Progenitor cell of endocrine pancreas (in vitro differentiated cells): ENCODE results near the gene SLC25A47. TPM values are rescaled to one million over a fixed set of nuclear protein-coding genes. Genes with fewer than 3 reads are reported as not detected.
"Not testable (repeated sequence)": the region's sequence is repeated elsewhere in the genome, so short reads cannot be mapped to it uniquely, and the experiment has no call there.

ENCODE experiments used
- DNase-seq: peaks from one replicate; pipeline ENCODE4 v3.0.0; 2021; ENCODE audit warnings: low spot score; ENCODE audit not compliant: unreplicated experiment
- H3K27ac Mint-ChIP-seq: 2 replicates; pipeline ENCODE4 v1.8.0; 2021; ENCODE audit warnings: mild to moderate bottlenecking, moderate library complexity, mixed read lengths
- H3K27me3 Mint-ChIP-seq: 2 replicates; pipeline ENCODE4 v1.8.0; 2021; ENCODE audit warnings: mixed read lengths
- H3K36me3 Mint-ChIP-seq: 2 replicates; pipeline ENCODE4 v1.8.0; 2022; ENCODE audit warnings: mixed read lengths; ENCODE audit not compliant: insufficient read depth
- H3K4me1 Mint-ChIP-seq: 2 replicates; pipeline ENCODE4 v1.8.0; 2021; ENCODE audit warnings: low read depth, mixed read lengths
- H3K4me3 Mint-ChIP-seq: 2 replicates; pipeline ENCODE4 v1.8.0; 2021; ENCODE audit warnings: low read depth, mild to moderate bottlenecking, moderate library complexity, mixed read lengths
- H3K9me3 Mint-ChIP-seq: 2 replicates; pipeline ENCODE4 v1.8.0; 2021; ENCODE audit warnings: low read depth, mixed read lengths
- CTCF ChIP-seq: fragments of 200-600 bp; sonication (generic); IDR thresholded peaks from one replicate; pipeline ENCODE4 v1.5.0; 2021; ENCODE audit warnings: antibody characterized with exemption, mild to moderate bottlenecking; ENCODE audit not compliant: unreplicated experiment
- total RNA-seq: library from RNA; stranded (reverse); gene quantifications from 2 replicates; pipeline ENCODE4 v1.2.1, GENCODE V29; 2021

Gene SLC25A47
- total RNA-seq, 1 donor from 2014 or later = not detected

DNA sequence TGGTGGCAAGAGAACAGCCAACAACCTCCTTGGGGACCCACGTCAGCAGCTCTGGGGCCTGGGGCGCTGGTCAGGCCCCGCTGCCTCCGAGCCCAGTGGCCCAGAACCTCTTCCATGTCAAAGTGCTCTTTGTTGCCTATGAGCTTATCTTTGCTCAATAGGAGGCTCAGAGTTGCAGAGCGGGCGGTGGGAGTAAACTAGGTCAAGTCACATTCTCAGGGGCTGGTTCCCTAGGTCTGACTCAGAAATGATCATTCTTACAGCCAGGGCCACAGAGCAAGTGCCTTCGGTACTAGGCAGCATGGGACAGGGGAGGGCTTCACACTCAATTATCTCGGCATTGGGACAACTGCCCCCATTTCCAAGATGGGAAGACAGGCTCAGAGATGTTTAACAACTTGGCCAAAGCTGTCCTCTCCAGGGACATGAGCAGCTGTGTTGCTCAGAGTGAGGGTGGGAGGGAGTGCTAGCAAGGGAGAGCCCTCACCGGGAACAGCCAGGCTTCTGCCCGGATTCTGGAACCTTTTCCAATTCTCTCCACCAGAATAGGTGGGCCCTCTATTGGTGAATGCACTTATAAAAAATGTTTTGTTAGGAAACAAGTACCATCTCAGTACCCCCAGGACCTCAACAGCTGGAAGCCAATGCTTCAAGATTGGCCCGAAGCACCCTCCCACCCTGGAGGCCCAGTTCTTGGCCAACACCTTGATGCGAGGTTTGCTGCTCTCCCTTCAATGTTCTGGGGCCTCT lies 28.8 kb upstream of the SLC25A47 start:
- TF ChIP-seq CTCF = no peak
- Mint-ChIP-seq H3K36me3 (peaks cover 5% of the 10 kb centered on the region), H3K27me3 (no peaks in the 10 kb centered on the region), H3K27ac (no peak overlapping the region), H3K9me3 (no peaks in the 10 kb centered on the region), H3K4me1 (no peaks in the 10 kb centered on the region), H3K4me3 (no peak overlapping the region)
- DNase-seq = no peak

DNA sequence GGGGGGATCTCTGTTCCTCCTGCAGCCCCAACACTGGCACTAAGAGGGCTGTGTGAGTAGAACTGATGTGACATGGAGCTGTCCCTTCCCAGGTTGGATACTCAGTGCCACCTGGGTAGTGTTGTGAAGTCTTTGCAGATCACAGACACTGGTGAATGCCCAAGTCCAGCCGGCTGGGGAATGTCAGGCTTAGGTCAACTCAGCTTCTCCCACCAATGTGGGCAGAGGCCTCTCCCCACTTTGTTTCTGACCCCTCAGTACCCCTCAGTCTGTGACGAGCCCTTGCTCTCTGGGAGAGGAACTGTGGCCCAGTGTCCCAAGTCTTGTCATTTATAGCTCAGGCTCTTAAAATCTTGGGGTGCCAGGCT lies 28.2 kb upstream of the SLC25A47 start:
- Mint-ChIP-seq H3K27me3 (no peaks in the 10 kb centered on the region), H3K9me3 (no peaks in the 10 kb centered on the region), H3K27ac (no peak overlapping the region), H3K4me3 (no peak overlapping the region), H3K4me1 (no peaks in the 10 kb centered on the region), H3K36me3 (peaks cover 5% of the 10 kb centered on the region)
- TF ChIP-seq CTCF = no peak
- no peak for DNase-seq

DNA sequence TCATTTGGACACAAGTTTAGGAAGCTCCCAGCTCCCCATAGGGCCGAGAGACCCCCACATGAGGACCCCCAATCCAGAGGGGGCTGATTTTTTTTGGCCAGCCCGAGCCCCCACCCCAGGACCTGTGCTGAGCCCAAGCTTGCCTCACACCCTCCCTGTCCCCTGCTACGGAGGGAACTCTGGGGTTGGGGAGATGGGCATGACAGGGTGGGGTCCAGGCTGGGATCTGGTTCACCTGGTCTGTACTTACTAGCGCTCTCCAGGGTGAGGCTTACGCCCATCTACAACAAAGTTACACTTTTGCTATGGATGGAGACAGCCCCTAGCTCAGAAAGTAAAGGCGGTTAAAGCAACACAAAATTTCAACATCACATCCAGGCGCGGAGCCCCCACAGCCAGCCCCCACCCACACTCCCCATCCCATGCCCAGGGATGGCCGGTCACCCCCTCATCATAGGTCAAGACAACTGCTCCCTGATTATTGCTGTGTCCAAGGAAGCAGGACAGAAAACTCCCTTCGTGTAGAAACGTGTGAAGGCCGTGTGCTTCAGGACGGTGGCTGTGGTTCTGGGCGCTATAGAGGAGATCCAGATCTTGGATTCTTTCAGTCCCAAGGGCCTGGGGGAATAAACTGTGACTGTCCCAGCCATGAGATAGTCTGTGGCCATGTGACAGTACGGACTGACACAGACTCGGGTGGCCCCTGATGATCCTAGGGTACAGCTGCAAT lies 27.6 kb upstream of the SLC25A47 start:
- H3K36me3 Mint-ChIP-seq = peaks cover 5% of the 10 kb centered on the region
- H3K27ac Mint-ChIP-seq = no peak overlapping the region
- no peak for TF ChIP-seq CTCF
- no peaks in the 10 kb centered on the region for H3K4me1 Mint-ChIP-seq
- H3K27me3 Mint-ChIP-seq = no peaks in the 10 kb centered on the region
- H3K9me3 Mint-ChIP-seq = no peaks in the 10 kb centered on the region
- H3K4me3 Mint-ChIP-seq = no peak overlapping the region
- DNase-seq = no peak

GRCh38 chr14:100296106-100296651 lies 27.0 kb upstream of the SLC25A47 start:
- no peak overlapping the region for H3K27ac Mint-ChIP-seq

DNA sequence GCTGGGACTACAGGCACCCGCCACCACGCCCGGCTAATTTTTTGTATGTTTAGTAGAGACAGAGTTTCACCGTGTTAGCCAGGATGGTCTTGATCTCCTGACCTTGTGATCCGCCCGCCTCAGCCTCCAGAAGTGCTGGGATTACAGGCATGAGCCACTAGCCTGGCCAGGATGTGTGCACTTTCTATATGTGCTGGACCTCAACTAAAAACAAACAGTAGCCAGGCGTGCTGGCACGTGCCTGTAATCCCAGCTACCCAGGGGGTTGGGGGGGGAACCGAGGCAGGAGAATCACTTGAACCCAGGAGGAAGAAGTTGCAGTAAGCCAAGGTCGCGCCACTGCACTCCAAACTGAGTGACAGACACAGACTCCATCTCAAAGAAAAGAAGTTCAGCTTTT lies 26.4 kb upstream of the SLC25A47 start:
- not testable (repeated sequence) for H3K4me1 Mint-ChIP-seq, H3K27me3 Mint-ChIP-seq, H3K36me3 Mint-ChIP-seq, H3K4me3 Mint-ChIP-seq, H3K9me3 Mint-ChIP-seq, DNase-seq, H3K27ac Mint-ChIP-seq

More at GRCh38 chr14:100296106-100296651, 27.0 kb upstream of the SLC25A47 start:
- Mint-ChIP-seq H3K4me3 (no peak overlapping the region), H3K36me3 (peaks cover 5% of the 10 kb centered on the region), H3K9me3 (no peaks in the 10 kb centered on the region), H3K4me1 (no peaks in the 10 kb centered on the region), H3K27me3 (no peaks in the 10 kb centered on the region)
- TF ChIP-seq CTCF = no peak
- no peak for DNase-seq
